ENCODE results near the gene PICK1.

PICK1 gene

GRCh38 chr22:38026130-38027111, 30.8 kb upstream of the PICK1 start:
- no peaks in the 10 kb centered on the region for H3K27me3 Mint-ChIP-seq
- H3K27ac Mint-ChIP-seq, result no peak overlapping the region
- peaks cover 0 to 4% of the 10 kb centered on the region in 2 donors for H3K4me1 Mint-ChIP-seq
- peaks cover 0 to 2% of the 10 kb centered on the region in 2 donors for H3K36me3 Mint-ChIP-seq
- no peaks in the 10 kb centered on the region for H3K9me3 Mint-ChIP-seq
- H3K4me3 Mint-ChIP-seq, result no peak overlapping the region
- DNase-seq, result no peak
- ATAC-seq (replicated peaks), result no peak

- ATAC-seq (replicated peaks) (no peak), DNase-seq (no peak)
- H3K9me3 Mint-ChIP-seq, result no peaks in the 10 kb centered on the region
- H3K36me3 Mint-ChIP-seq, result peaks cover 0 to 4% of the 10 kb centered on the region in 2 donors
- H3K27ac Mint-ChIP-seq, result no peak overlapping the region
- peaks cover 0 to 4% of the 10 kb centered on the region in 2 donors for H3K4me1 Mint-ChIP-seq
- H3K27me3 Mint-ChIP-seq, result no peaks in the 10 kb centered on the region
- no peak overlapping the region for H3K4me3 Mint-ChIP-seq
Observed at GRCh38 chr22:38027487-38027886, 29.7 kb upstream of the PICK1 start.

GRCh38 chr22:38028344-38029130, 28.7 kb upstream of the PICK1 start:
- no peak overlapping the region for H3K4me3 Mint-ChIP-seq
- H3K27me3 Mint-ChIP-seq, result no peaks in the 10 kb centered on the region
- no peak for ATAC-seq (replicated peaks)
- DNase-seq, result no peak
- no peaks in the 10 kb centered on the region for H3K9me3 Mint-ChIP-seq
- peaks cover 0 to 4% of the 10 kb centered on the region in 2 donors for H3K36me3 Mint-ChIP-seq
- no peak overlapping the region for H3K27ac Mint-ChIP-seq
- H3K4me1 Mint-ChIP-seq, result peaks cover 0 to 4% of the 10 kb centered on the region in 2 donors

- DNase-seq (no peak), ATAC-seq (replicated peaks) (no peak)
- Mint-ChIP-seq H3K27ac (no peak overlapping the region), H3K4me3 (no peak overlapping the region), H3K4me1 (peaks cover 0 to 4% of the 10 kb centered on the region in 2 donors), H3K9me3 (no peaks in the 10 kb centered on the region), H3K36me3 (peaks cover 0 to 4% of the 10 kb centered on the region in 2 donors), H3K27me3 (no peaks in the 10 kb centered on the region)
Observed at GRCh38 chr22:38029370-38029769, 27.8 kb upstream of the PICK1 start.

GRCh38 chr22:38029901-38030300, 27.3 kb upstream of the PICK1 start:
- H3K27me3 Mint-ChIP-seq, result no peaks in the 10 kb centered on the region
- H3K4me3 Mint-ChIP-seq, result no peak overlapping the region
- no peak for DNase-seq
- ATAC-seq (replicated peaks), result no peak
- no peaks in the 10 kb centered on the region for H3K9me3 Mint-ChIP-seq
- no peak overlapping the region for H3K27ac Mint-ChIP-seq
- peaks cover under 1 to 4% of the 10 kb centered on the region in 2 donors for H3K4me1 Mint-ChIP-seq
- H3K36me3 Mint-ChIP-seq, result peaks cover 0 to 4% of the 10 kb centered on the region in 2 donors

- no peak for DNase-seq
- Mint-ChIP-seq H3K36me3 (peaks cover 0 to 4% of the 10 kb centered on the region in 2 donors), H3K4me1 (peaks cover 4 to 5% of the 10 kb centered on the region in 2 donors), H3K27me3 (no peaks in the 10 kb centered on the region), H3K4me3 (no peak overlapping the region), H3K9me3 (no peaks in the 10 kb centered on the region), H3K27ac (no peak overlapping the region)
- ATAC-seq (replicated peaks), result no peak
Observed at GRCh38 chr22:38030311-38031133, 26.7 kb upstream of the PICK1 start.

GRCh38 chr22:38031491-38031890, 25.7 kb upstream of the PICK1 start:
- Mint-ChIP-seq H3K9me3 (no peaks in the 10 kb centered on the region), H3K27me3 (no peaks in the 10 kb centered on the region), H3K4me1 (peaks cover 4 to 6% of the 10 kb centered on the region in 2 donors), H3K36me3 (peaks cover 0 to 4% of the 10 kb centered on the region in 2 donors), H3K4me3 (no peak overlapping the region), H3K27ac (no peak overlapping the region)
- DNase-seq (no peak), ATAC-seq (replicated peaks) (no peak)

GRCh38 chr22:38032681-38033521, 24.3 kb upstream of the PICK1 start:
- DNase-seq (no peak), ATAC-seq (replicated peaks) (no peak)
- H3K27me3 Mint-ChIP-seq, result no peaks in the 10 kb centered on the region
- no peak overlapping the region for H3K27ac Mint-ChIP-seq
- H3K4me3 Mint-ChIP-seq, result no peak overlapping the region
- peaks cover 0 to 4% of the 10 kb centered on the region in 2 donors for H3K36me3 Mint-ChIP-seq
- peaks cover 0 to 6% of the 10 kb centered on the region in 2 donors for H3K4me1 Mint-ChIP-seq
- no peaks in the 10 kb centered on the region for H3K9me3 Mint-ChIP-seq

- ATAC-seq (replicated peaks), result no peak
- Mint-ChIP-seq H3K4me1 (peaks cover 0 to 6% of the 10 kb centered on the region in 2 donors), H3K27ac (peak overlapping the region; percentile 37), H3K9me3 (no peaks in the 10 kb centered on the region), H3K36me3 (peaks cover 0 to 4% of the 10 kb centered on the region in 2 donors), H3K27me3 (no peaks in the 10 kb centered on the region), H3K4me3 (no peak overlapping the region)
- no peak for DNase-seq
Observed at GRCh38 chr22:38033522-38034277, 23.5 kb upstream of the PICK1 start.

GRCh38 chr22:38034278-38034882, 22.8 kb upstream of the PICK1 start:
- Mint-ChIP-seq H3K4me3 (no peak overlapping the region), H3K9me3 (no peaks in the 10 kb centered on the region), H3K36me3 (peaks cover 0 to 2% of the 10 kb centered on the region in 2 donors), H3K4me1 (peaks cover 0 to 6% of the 10 kb centered on the region in 2 donors), H3K27ac (peak overlapping the region; percentile 37), H3K27me3 (no peaks in the 10 kb centered on the region)
- DNase-seq (no peak), ATAC-seq (replicated peaks) (peak in 1 of 2 donors; percentile 61)

- peaks cover 0 to 2% of the 10 kb centered on the region in 2 donors for H3K36me3 Mint-ChIP-seq
- DNase-seq (no peak), ATAC-seq (replicated peaks) (no peak)
- no peak overlapping the region for H3K4me3 Mint-ChIP-seq
- peaks cover 0 to under 1% of the 10 kb centered on the region in 2 donors for H3K27me3 Mint-ChIP-seq
- no peak overlapping the region for H3K27ac Mint-ChIP-seq
- H3K4me1 Mint-ChIP-seq, result peaks cover 0 to 6% of the 10 kb centered on the region in 2 donors
- H3K9me3 Mint-ChIP-seq, result no peaks in the 10 kb centered on the region
Observed at GRCh38 chr22:38034884-38035529, 22.2 kb upstream of the PICK1 start.

GRCh38 chr22:38035530-38035885, 21.7 kb upstream of the PICK1 start:
- Mint-ChIP-seq H3K4me1 (peaks cover 0 to 6% of the 10 kb centered on the region in 2 donors), H3K27ac (no peak overlapping the region), H3K4me3 (no peak overlapping the region), H3K36me3 (peaks cover 0 to 2% of the 10 kb centered on the region in 2 donors), H3K9me3 (no peaks in the 10 kb centered on the region), H3K27me3 (peaks cover under 1 to 5% of the 10 kb centered on the region in 2 donors)
- DNase-seq (no peak), ATAC-seq (replicated peaks) (no peak)

Data from stimulated activated naive B cell treated with anti-CD40 and anti-IgM and Interleukin-4, amounts not matched to agents 10 μg/mL and 1 μg/mL and 100 μg/mL, for 72 hours (primary cell).